Epithelial cell of proximal tubule (primary cell): Measurements from ENCODE around the gene NDST1. TPM values are rescaled to one million over a fixed set of nuclear protein-coding genes. Genes with fewer than 3 reads are reported as not detected.

Experiments used
- DNase-seq: peaks from one replicate; pipeline ENCODE4 v3.0.0-alpha.2; 2011; ENCODE audit warnings: low read depth
- H3K4me3 ChIP-seq: 2 replicates; pipeline ENCODE4 v1.5.1; 2011; ENCODE audit warnings: low read depth, mild to moderate bottlenecking, low read length
- total RNA-seq: library from RNA; depleted of rRNA; stranded (reverse); fragments of >200 nt; gene quantifications from 2 replicates; pipeline ENCODE4 v1.2.3, GENCODE V29; 2015
- TF ChIP-seq, protein P1 (sequence below): conservative IDR thresholded peaks from 2 replicates; pipeline ENCODE4 v1.5.1; 2012; ENCODE audit warnings: low read depth, mild to moderate bottlenecking, low read length

Gene NDST1
- total RNA-seq, 1 donor from 2014 or later, result 65.4 TPM

DNA sequence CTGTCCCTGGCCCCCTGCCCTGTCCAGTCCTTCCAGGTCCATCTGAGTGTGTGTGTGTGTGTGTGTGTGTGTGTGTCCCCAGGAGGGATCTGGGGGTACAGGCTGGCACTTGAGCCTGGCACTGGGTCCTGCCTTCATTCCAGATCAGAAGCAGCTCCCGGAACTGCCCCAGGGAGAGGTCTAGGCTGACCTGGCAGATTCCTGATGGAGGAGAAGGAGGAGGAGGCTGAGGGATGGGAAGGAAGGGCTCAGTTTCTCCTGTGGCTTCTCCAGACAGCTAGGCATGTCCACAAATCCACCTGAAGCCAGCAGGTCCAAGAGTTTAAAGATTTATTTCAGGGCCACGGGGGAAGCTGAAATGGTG is 328 bp downstream of the NDST1 start:
- TF ChIP-seq, protein P1, sequence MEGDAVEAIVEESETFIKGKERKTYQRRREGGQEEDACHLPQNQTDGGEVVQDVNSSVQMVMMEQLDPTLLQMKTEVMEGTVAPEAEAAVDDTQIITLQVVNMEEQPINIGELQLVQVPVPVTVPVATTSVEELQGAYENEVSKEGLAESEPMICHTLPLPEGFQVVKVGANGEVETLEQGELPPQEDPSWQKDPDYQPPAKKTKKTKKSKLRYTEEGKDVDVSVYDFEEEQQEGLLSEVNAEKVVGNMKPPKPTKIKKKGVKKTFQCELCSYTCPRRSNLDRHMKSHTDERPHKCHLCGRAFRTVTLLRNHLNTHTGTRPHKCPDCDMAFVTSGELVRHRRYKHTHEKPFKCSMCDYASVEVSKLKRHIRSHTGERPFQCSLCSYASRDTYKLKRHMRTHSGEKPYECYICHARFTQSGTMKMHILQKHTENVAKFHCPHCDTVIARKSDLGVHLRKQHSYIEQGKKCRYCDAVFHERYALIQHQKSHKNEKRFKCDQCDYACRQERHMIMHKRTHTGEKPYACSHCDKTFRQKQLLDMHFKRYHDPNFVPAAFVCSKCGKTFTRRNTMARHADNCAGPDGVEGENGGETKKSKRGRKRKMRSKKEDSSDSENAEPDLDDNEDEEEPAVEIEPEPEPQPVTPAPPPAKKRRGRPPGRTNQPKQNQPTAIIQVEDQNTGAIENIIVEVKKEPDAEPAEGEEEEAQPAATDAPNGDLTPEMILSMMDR, result no peak
- DNase-seq, result no peak
- H3K4me3 ChIP-seq, result no peak overlapping the region

DNA sequence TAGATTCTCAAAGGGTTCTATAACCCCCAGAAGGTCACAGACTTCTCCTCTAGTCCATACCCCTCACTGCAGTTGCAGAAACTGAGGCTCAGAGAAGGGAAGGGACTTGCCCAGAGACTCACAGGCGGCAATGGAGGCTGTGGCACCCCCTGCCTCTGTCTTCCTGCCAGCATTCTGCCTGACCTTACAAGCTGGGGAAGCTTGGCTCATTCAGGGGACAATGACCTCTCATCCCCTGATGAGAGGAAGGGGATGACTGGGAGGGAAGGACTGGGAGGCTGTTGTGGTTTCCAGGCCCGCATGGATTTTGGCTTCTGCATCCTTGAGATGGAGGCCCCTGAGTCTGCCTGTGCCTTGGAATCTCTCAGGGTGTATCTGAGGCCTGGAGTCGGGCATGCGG is 897 bp downstream of the NDST1 start:
- no peak for DNase-seq
- no peak overlapping the region for H3K4me3 ChIP-seq
- TF ChIP-seq, protein P1, result no peak

- TF ChIP-seq, protein P1, result no peak
- no peak overlapping the region for H3K4me3 ChIP-seq
- DNase-seq, result no peak
These were observed 2.1 kb downstream of the NDST1 start for GRCh38 chr5:150509992-150510391.

- TF ChIP-seq, protein P1, result no peak
- DNase-seq, result no peak
- no peak overlapping the region for H3K4me3 ChIP-seq
These were observed 2.7 kb downstream of the NDST1 start for GRCh38 chr5:150510460-150511263.

DNA sequence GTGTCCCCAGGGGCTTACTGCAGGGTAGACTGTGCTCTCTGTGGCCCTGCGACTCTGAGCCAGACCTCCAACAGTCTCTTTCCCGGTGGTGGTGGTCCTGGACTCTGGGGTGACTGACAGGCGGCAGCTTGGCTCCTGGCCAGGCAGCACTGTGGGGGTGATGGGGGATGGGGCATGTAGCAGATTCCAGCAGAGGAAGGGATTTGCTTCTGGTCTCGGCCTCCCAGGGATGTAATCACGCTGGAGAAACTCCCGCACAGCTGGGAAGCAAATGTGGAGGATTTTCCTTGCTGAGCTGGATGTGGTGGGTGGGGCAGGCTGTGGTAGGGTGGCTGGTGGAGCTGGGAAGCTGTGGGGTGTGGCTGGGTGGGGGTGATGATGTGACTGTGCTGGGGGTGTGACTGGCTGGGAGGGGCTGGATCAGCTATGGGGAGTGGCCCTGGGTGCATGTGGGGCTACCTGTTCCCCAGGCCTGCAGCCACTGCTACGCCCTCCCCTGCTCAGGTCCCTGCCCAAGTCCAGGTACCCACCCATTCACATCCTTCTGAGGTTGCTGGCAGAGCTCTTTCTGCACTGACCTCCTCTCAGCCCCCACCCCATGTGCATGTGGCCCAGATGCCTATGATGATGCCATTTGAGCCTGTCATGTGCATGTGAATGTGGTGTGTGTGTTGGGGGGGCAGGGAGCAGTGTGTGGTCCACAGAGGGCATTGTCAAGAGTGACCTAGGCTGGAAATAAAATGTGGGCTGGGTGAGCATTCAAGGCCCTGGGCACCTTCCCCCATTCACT is 3.8 kb downstream of the NDST1 start:
- no peak overlapping the region for H3K4me3 ChIP-seq
- no peak for DNase-seq
- TF ChIP-seq, protein P1, result no peak

DNA sequence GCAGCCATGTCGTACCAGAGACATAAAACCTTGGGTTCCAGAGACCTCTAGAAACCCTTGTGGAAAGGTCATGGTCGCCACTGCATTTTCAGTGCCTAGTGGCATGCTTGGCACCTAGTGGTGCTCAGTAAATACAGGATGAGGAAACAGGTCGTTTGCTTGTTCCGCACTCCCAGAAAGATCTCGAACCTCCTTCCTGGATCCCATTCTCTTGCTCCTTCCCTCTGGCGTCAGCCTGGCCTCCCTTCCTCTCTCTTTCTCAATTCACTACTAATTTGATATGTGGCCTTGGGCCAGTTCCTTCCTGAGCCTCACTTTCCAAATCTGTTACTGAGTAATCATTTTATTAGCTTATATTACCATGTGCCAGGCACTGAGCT is 4.4 kb downstream of the NDST1 start:
- TF ChIP-seq, protein P1, result no peak
- no peak for DNase-seq
- no peak overlapping the region for H3K4me3 ChIP-seq
